HCT116 (cell line): Measurements from ENCODE around the gene FOXD1.

ENCODE experiments used
- EZH2 ChIP-seq: fragments of 200-600 bp; sonication (generic); IDR thresholded peaks from 2 replicates; pipeline ENCODE4 v1.6.1; 2017; ENCODE audit warnings: antibody characterized with exemption, mixed run types
- JUND ChIP-seq: IDR thresholded peaks from 2 replicates; pipeline ENCODE4 v1.6.1; 2012
- POLR2A ChIP-seq: IDR thresholded peaks from 2 replicates; pipeline ENCODE4 v1.7.0; 2011; ENCODE audit warnings: borderline replicate concordance; ENCODE audit not compliant: insufficient read depth, insufficient read length; ENCODE audit errors: extremely low read depth
- RAD21 ChIP-seq: IDR thresholded peaks from 2 replicates; pipeline ENCODE4 v1.6.1; 2012; ENCODE audit warnings: low read depth, mild to moderate bottlenecking
- SRF ChIP-seq: IDR thresholded peaks from 2 replicates; pipeline ENCODE4 v1.6.1; 2012; ENCODE audit warnings: low read depth
- ZNF274 ChIP-seq: fragments of 200-500 bp; sonication (Bioruptor generic); IDR thresholded peaks from 2 replicates; pipeline ENCODE4 v1.6.1; 2014; ENCODE audit warnings: mild to moderate bottlenecking, low read depth, low read length, inconsistent platforms
- TF ChIP-seq, protein P1 (sequence below), 3 experiments: fragments of 200-600 bp in 1 of 3; sonication (generic) in 1 of 3; IDR thresholded peaks in 2 of 3; conservative IDR thresholded peaks in 1 of 3; 2 replicates each; pipeline ENCODE4 v1.5.1; 2012 to 2017; ENCODE audit warnings: low read depth in 2 of 3, low read length in 2 of 3, antibody characterized with exemption in 1 of 3, borderline replicate concordance in 1 of 3, control low read depth in 1 of 3, mild to moderate bottlenecking in 1 of 3, mixed read lengths in 1 of 3, mixed run types in 1 of 3, moderate library complexity in 1 of 3; ENCODE audit not compliant: insufficient read depth in 1 of 3

DNA sequence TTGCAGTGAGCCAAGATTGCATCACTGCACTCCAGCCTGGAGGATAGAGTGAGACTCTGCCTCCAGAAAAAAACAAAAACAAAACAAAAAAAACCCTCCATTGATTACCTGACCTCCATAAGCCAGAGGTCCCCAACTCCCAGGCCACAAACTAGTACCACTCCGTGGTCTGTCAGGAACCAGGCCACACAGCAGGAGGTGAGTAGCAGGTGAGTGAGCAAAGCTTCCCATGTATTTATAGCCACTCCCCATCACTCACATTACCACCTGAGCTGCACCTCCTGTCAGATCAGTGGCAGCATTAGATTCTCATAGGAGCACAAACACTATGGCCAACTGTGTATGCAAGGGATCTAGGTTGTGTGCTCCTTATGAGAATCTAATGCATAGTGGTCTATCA lies 35.9 kb upstream of the FOXD1 start:
- TF ChIP-seq, protein P1, sequence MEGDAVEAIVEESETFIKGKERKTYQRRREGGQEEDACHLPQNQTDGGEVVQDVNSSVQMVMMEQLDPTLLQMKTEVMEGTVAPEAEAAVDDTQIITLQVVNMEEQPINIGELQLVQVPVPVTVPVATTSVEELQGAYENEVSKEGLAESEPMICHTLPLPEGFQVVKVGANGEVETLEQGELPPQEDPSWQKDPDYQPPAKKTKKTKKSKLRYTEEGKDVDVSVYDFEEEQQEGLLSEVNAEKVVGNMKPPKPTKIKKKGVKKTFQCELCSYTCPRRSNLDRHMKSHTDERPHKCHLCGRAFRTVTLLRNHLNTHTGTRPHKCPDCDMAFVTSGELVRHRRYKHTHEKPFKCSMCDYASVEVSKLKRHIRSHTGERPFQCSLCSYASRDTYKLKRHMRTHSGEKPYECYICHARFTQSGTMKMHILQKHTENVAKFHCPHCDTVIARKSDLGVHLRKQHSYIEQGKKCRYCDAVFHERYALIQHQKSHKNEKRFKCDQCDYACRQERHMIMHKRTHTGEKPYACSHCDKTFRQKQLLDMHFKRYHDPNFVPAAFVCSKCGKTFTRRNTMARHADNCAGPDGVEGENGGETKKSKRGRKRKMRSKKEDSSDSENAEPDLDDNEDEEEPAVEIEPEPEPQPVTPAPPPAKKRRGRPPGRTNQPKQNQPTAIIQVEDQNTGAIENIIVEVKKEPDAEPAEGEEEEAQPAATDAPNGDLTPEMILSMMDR (IDR thresholded peaks at IDR 0.05 in 2 of 3, conservative IDR thresholded peaks at IDR 0.05 in 1 of 3; ENCODE audit: borderline replicate concordance in 1 of 3, insufficient read depth in 1 of 3, low read depth in 2 of 3, low read length in 2 of 3): no peak
- no peak for TF ChIP-seq RAD21
- TF ChIP-seq JUND: no peak
- TF ChIP-seq EZH2: no peak
- no peak for TF ChIP-seq POLR2A
- TF ChIP-seq SRF: no peak
- TF ChIP-seq ZNF274: no peak
